Thyroid gland (tissue), 4 donors: ENCODE results near the gene SUCLG2. TPM values are rescaled to one million over a fixed set of nuclear protein-coding genes. Genes with fewer than 3 reads are reported as not detected.

ENCODE experiments used
- DNase-seq, 2 donors: peaks; one replicate each; pipeline ENCODE4 v3.0.0-alpha.2; 2019
- H3K27ac ChIP-seq, 3 donors: fragments of 200-600 bp; sonication (generic); 1 replicate in 2 of 3; 2 replicates in 1 of 3; pipeline ENCODE4 v1.5.1; 2016 to 2019; ENCODE audit warnings: mild to moderate bottlenecking in 1 of 3, moderate library complexity in 1 of 3
- H3K27me3 ChIP-seq: fragments of 200-600 bp; sonication (generic); one replicate; pipeline ENCODE4 v1.5.1; 2019
- H3K36me3 ChIP-seq, 2 donors: fragments of 200-600 bp; sonication (generic); one replicate each; pipeline ENCODE4 v1.5.1; 2016 to 2019
- H3K4me1 ChIP-seq, 2 donors: fragments of 200-600 bp; sonication (generic); one replicate each; pipeline ENCODE4 v1.5.1; 2017 to 2019
- H3K4me3 ChIP-seq, 3 donors: fragments of 200-600 bp; sonication (generic); replicated peaks in 1 of 3; 1 replicate in 2 of 3; 2 replicates in 1 of 3; pipeline ENCODE4 v1.5.1; 2016; ENCODE audit warnings: mild to moderate bottlenecking in 1 of 3
- H3K9me3 ChIP-seq: fragments of 200-600 bp; sonication (generic); one replicate; pipeline ENCODE4 v1.5.1; 2017
- POLR2A ChIP-seq, 2 donors: fragments of 450-650 bp; IDR thresholded peaks; one replicate each; pipeline ENCODE4 v1.6.1; 2017; ENCODE audit warnings: antibody characterized with exemption in 2 of 2, mild to moderate bottlenecking in 2 of 2, moderate library complexity in 1 of 2
- WGBS, 2 donors: methylation state at CpG; one replicate each; pipeline ENCODE4 v1.1.5; 2017; 5-methylcytosine and 5-hydroxymethylcytosine counted together
- intact Hi-C: fragments of 100-400 bp; cut with DNase I; formaldehyde crosslinking; loops from one replicate; pipeline ENCODE4 v1.15.1; 2023
- total RNA-seq, 4 donors: library from RNA; depleted of rRNA; stranded (reverse); fragments of >200 nt; gene quantifications; one replicate each; pipeline ENCODE4 v1.2.3, GENCODE V29; 2016
- TF ChIP-seq, protein P1 (sequence below), 6 experiments: fragments of 200-600 bp in 3 of 6; fragments of 450-650 bp in 3 of 6; sonication (generic) in 3 of 6; IDR thresholded peaks; one replicate each; pipeline ENCODE4 v1.5.1; 2016 to 2019; ENCODE audit warnings: antibody characterized with exemption in 6 of 6, mild to moderate bottlenecking in 2 of 6, inconsistent platforms in 1 of 6, moderate library complexity in 1 of 6

Gene SUCLG2
- total RNA-seq, 4 donors from 2014 or later: 64.4 to 70.9 (median 70.7) TPM

DNA sequence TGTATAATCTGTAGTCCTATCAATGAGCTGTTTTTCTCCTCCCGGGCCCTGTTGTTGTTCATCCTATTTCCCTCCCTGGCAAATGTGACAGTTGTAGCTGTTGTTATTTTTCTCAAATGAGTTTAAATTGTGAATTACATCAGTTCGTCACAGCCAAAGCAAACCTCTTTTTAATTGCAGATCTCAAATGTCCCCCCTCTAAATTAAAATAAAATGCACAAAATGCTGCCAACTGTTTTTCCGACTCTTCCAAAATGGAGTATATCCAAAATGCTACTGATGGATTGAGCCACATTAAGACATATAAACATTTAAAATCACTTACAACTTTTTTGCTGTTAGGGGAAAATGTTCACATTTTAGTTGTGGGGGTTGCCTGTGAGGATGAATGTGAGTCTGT is 29.8 kb upstream of the SUCLG2 start:
- Histone ChIP-seq H3K9me3 (no peaks in the 10 kb centered on the region), H3K4me1 (no peaks in the 10 kb centered on the region), H3K36me3 (no peaks in the 10 kb centered on the region), H3K27ac (no peak overlapping the region), H3K4me3 (no peak overlapping the region), H3K27me3 (no peaks in the 10 kb centered on the region)
- no peak for DNase-seq
- WGBS, 2 donors: 88 to 97% methylated on average over 3 of the region's 3 CpGs
- intact Hi-C loops: no loop called here
- TF ChIP-seq, protein P1, sequence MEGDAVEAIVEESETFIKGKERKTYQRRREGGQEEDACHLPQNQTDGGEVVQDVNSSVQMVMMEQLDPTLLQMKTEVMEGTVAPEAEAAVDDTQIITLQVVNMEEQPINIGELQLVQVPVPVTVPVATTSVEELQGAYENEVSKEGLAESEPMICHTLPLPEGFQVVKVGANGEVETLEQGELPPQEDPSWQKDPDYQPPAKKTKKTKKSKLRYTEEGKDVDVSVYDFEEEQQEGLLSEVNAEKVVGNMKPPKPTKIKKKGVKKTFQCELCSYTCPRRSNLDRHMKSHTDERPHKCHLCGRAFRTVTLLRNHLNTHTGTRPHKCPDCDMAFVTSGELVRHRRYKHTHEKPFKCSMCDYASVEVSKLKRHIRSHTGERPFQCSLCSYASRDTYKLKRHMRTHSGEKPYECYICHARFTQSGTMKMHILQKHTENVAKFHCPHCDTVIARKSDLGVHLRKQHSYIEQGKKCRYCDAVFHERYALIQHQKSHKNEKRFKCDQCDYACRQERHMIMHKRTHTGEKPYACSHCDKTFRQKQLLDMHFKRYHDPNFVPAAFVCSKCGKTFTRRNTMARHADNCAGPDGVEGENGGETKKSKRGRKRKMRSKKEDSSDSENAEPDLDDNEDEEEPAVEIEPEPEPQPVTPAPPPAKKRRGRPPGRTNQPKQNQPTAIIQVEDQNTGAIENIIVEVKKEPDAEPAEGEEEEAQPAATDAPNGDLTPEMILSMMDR (IDR thresholded peaks at IDR 0.05): no peak
- no peak for TF ChIP-seq POLR2A (IDR thresholded peaks at IDR 0.05)

DNA sequence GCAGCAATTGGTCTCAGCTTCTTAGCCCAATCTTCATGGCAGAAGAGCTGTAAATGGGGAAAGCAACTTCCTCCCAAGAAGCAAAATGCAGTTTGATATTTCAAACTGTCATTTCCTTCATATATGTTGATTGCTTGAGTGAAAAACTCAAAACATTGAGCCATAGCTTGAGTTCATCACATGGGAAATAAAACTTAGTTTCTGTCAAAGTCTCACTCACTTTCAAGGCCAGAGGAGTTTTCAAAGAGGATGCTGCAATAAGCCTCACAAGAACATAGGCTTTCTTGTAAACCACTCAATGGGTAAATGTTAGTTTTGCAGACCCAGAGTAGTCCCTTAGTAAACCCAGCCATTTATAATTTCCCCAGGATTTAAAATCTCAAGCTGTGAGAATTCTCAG is 29.1 kb upstream of the SUCLG2 start:
- no peak for DNase-seq
- Histone ChIP-seq H3K9me3 (no peaks in the 10 kb centered on the region), H3K4me3 (no peak overlapping the region), H3K4me1 (no peaks in the 10 kb centered on the region), H3K27ac (no peak overlapping the region), H3K27me3 (no peaks in the 10 kb centered on the region), H3K36me3 (no peaks in the 10 kb centered on the region)
- TF ChIP-seq POLR2A (IDR thresholded peaks at IDR 0.05): no peak
- TF ChIP-seq, protein P1 (IDR thresholded peaks at IDR 0.05): no peak
- intact Hi-C loops: no loop called here

DNA sequence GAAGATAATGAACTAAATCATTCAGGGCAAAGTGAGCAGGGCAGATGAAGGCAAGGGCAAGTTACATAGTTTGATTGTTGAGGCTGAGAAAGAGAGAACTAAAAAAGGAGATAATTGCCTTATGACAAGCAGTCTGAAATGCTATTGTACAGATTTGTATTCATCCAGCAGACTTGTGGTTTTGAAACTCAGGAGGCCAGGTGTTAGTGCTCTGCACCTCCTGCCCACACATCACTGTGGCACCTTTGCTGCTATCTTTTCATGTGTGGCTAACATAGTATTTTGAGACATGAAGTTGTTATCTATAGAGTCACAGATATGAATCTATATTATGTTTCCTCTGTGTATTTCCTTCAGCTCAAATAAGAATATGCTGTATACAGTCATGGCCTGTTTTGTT is 24.3 kb upstream of the SUCLG2 start:
- H3K4me3 ChIP-seq: no peak overlapping the region
- no peak for DNase-seq
- no peaks in the 10 kb centered on the region for H3K27me3 ChIP-seq
- H3K36me3 ChIP-seq: no peaks in the 10 kb centered on the region
- H3K4me1 ChIP-seq: no peaks in the 10 kb centered on the region
- intact Hi-C loops: no loop called here
- H3K27ac ChIP-seq: no peak overlapping the region
- H3K9me3 ChIP-seq: no peaks in the 10 kb centered on the region
- no peak for TF ChIP-seq POLR2A (IDR thresholded peaks at IDR 0.05)

DNA sequence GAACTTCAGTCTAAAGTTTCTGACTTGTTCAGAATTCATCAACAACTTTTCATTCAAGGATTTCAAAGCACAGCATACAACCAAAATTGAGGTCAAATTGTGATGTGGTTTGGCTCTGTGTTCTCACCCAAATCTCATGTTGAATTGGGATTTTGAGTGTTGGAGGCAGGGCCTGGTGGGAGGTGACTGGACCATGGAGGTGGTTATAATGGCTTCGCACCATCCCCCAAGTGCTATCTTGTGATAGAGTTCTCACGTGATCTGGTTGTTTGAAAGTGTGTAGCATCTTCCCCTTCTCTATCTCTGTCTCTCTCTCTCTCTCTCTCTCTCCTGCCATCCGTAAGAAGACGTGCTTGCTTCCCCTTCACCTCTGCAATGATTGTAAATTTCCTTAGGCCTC is 19.6 kb upstream of the SUCLG2 start:
- DNase-seq: no peak
- intact Hi-C loops: no loop called here
- no peak for TF ChIP-seq POLR2A (IDR thresholded peaks at IDR 0.05)
- TF ChIP-seq, protein P1 (IDR thresholded peaks at IDR 0.05): no peak
- Histone ChIP-seq H3K4me3 (no peak overlapping the region), H3K27me3 (no peaks in the 10 kb centered on the region), H3K4me1 (no peaks in the 10 kb centered on the region), H3K9me3 (no peaks in the 10 kb centered on the region), H3K27ac (no peak overlapping the region), H3K36me3 (no peaks in the 10 kb centered on the region)
- WGBS, 2 donors: 93% methylated on average over 4 of the region's 4 CpGs

DNA sequence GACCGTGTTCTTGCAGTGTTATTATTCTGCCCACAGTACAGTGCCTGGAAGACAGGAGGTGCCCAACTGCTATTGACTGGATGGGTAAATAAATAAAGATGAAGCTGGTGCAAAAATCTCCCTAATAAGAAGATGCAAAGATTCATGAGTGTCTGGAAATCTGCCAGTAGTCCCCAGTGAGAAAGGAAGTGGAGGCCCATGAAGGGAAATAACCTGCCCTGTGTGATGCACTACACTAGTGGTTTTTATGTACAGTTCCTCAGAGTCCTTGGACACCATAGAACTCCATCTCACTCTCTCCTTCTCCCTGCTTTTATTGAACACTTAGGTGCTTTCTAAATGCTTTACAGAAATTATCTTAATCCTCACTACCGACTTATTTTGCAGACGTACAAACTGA is 8.3 kb upstream of the SUCLG2 start:
- no peaks in the 10 kb centered on the region for H3K9me3 ChIP-seq
- no peaks in the 10 kb centered on the region for H3K36me3 ChIP-seq
- DNase-seq: no peak
- intact Hi-C loops: no loop called here
- H3K4me3 ChIP-seq: no peak overlapping the region
- no peak overlapping the region for H3K27ac ChIP-seq
- TF ChIP-seq, protein P1 (IDR thresholded peaks at IDR 0.05): no peak
- WGBS, 2 donors: 92 to 96% methylated on average over 3 of the region's 3 CpGs
- H3K27me3 ChIP-seq: no peaks in the 10 kb centered on the region
- H3K4me1 ChIP-seq: peaks cover 0 to 5% of the 10 kb centered on the region in 2 donors

DNA sequence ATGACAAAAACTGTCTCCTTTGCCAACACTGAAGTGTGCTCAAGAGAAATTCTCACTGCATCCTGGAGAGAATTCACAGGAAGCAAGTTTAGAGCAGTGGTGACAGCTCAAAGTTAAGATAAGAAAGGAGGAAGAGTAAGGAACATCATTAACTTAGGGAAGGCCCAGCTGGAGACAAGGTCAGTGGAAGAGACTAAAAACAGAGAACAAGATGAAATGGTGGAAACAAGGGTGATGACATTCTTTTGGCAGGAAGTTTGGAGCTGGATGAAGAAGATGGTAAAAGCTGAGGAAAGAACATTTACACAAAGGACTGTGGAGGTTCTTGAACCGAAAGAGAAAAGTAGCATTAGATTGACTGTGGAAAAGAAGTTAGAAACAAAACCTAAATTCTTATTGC is 6.7 kb upstream of the SUCLG2 start:
- TF ChIP-seq, protein P1 (IDR thresholded peaks at IDR 0.05): no peak
- TF ChIP-seq POLR2A (IDR thresholded peaks at IDR 0.05): no peak
- Histone ChIP-seq H3K4me1 (peaks cover 0 to 5% of the 10 kb centered on the region in 2 donors), H3K36me3 (no peaks in the 10 kb centered on the region), H3K27me3 (no peaks in the 10 kb centered on the region), H3K27ac (no peak overlapping the region), H3K4me3 (no peak overlapping the region), H3K9me3 (no peaks in the 10 kb centered on the region)
- WGBS, 2 donors: 71 to 85% methylated on average over 1 of the region's 1 CpG
- intact Hi-C loops: no loop called here
- DNase-seq: no peak
